Body of pancreas (tissue), 4 donors: ENCODE measurements around the gene ARMC6. TPM values are rescaled to one million over a fixed set of nuclear protein-coding genes. Genes with fewer than 3 reads are reported as not detected.
"Not testable (repeated sequence)": the region's sequence is repeated elsewhere in the genome, so short reads cannot be mapped to it uniquely, and the experiment has no call there.

ENCODE experiments used
- ATAC-seq: fragments of 150-250 bp; one replicate; pipeline ENCODE4 v1.9.1; 2016
- DNase-seq, 4 donors: peaks; one replicate each; pipeline ENCODE4 v3.0.0-alpha.2; 2019
- H3K27ac ChIP-seq, 4 donors: fragments of 200-600 bp; sonication (generic); 1 replicate in 3 of 4; 2 replicates in 1 of 4; pipeline versions ENCODE4 v1.5.1 to v1.6.1; 2016 to 2019; ENCODE audit warnings: mild to moderate bottlenecking in 1 of 4, mixed read lengths in 1 of 4, moderate library complexity in 1 of 4
- H3K27me3 ChIP-seq, 2 donors: fragments of 200-600 bp; sonication (generic); one replicate each; pipeline ENCODE4 v1.6.0; 2016; ENCODE audit warnings: mild to moderate bottlenecking in 1 of 2
- H3K36me3 ChIP-seq, 2 donors: fragments of 200-600 bp; sonication (generic); replicated peaks in 1 of 2; 2 replicates each; pipeline ENCODE4 v1.5.1; 2016; ENCODE audit warnings: low read depth in 2 of 2; ENCODE audit not compliant: insufficient read depth in 1 of 2
- H3K4me1 ChIP-seq: fragments of 200-600 bp; sonication (generic); one replicate; pipeline ENCODE4 v1.6.0; 2016
- H3K4me3 ChIP-seq, 2 donors: fragments of 200-600 bp; sonication (generic); 1 replicate in 1 of 2; 2 replicates in 1 of 2; pipeline ENCODE4 v1.5.1; 2016 to 2019
- H3K9me3 ChIP-seq, 3 donors: fragments of 200-600 bp; sonication (generic); 1 replicate in 2 of 3; 2 replicates in 1 of 3; pipeline ENCODE4 v1.5.1; 2016
- POLR2A ChIP-seq, 3 donors: fragments of 450-650 bp; IDR thresholded peaks; one replicate each; pipeline ENCODE4 v1.6.1; 2016; ENCODE audit warnings: antibody characterized with exemption in 3 of 3, mild to moderate bottlenecking in 2 of 3
- WGBS, 2 donors: methylation state at CpG; one replicate each; pipeline ENCODE4 v1.1.5; 2017; 5-methylcytosine and 5-hydroxymethylcytosine counted together
- intact Hi-C: fragments of 100-400 bp; cut with DNase I; formaldehyde crosslinking; loops from one replicate; pipeline ENCODE4 v1.15.1; 2023
- total RNA-seq, 2 donors: library from RNA; depleted of rRNA; stranded (reverse); fragments of >200 nt; gene quantifications; one replicate each; pipeline ENCODE4 v1.1.0, GENCODE V29; 2016
- TF ChIP-seq, protein P1 (sequence below), 7 experiments: fragments of 450-650 bp in 4 of 7; fragments of 200-600 bp in 3 of 7; sonication (generic) in 3 of 7; IDR thresholded peaks; one replicate each; pipeline ENCODE4 v1.5.1; 2016 to 2019; ENCODE audit warnings: antibody characterized with exemption in 7 of 7

Gene ARMC6
- total RNA-seq, 2 donors from 2014 or later, result 15.6 to 27.7 TPM

DNA sequence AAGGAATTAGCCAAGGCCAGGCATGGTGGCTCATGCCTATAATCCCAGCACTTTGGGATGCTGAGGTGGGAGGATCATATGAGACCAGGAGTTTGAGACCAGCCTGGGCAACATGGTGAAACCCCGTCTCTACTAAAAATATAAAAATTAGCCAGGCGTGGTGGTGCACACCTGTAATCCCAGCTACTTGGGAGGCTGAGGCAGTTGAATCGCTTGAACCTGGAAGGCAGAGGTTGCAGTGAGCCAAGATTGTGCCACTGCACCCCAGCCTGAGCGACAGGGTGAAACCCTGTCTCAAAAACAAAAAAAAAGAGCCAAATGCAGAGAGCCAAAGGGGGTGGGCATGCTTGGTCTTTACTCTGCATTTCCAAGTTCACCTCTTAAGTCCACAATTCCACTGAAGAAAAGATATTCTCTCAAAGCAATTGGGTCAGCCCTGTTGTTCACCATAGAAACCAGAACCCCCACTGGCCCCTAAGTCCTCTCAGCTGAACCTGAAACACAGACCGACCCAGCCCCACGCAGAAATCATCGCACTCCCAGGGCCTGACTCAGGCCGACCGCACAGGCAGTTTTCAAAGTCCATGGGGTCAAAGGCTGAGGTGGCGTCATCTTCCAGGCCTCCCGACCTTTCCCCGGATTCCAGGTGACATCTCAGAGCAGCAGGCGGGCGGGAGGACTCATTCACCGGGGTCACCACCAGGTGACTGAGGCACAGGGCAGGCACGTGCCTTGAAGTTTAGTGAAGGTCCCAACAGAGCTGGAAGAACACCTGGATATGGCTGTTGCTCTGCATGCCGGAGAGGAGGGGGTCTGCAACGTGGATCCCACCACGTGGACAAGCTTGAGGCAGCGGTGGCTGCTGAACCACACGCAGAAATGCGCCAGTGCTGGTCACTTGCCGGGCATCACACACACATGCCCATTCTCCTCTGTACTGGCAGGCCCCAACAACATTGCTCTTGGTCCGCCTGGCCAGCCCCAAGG, 63.5 kb downstream of the ARMC6 start:
- Histone ChIP-seq H3K9me3 (no peaks in the 10 kb centered on the region), H3K4me1 (peaks cover 3% of the 10 kb centered on the region), H3K27ac (no peak overlapping the region), H3K27me3 (no peaks in the 10 kb centered on the region), H3K4me3 (no peak overlapping the region), H3K36me3 (peaks cover 0 to 2% of the 10 kb centered on the region in 2 donors)
- 91 to 94% methylated on average over 24 of the region's 24 CpGs for WGBS, 2 donors
- TF ChIP-seq, protein P1, sequence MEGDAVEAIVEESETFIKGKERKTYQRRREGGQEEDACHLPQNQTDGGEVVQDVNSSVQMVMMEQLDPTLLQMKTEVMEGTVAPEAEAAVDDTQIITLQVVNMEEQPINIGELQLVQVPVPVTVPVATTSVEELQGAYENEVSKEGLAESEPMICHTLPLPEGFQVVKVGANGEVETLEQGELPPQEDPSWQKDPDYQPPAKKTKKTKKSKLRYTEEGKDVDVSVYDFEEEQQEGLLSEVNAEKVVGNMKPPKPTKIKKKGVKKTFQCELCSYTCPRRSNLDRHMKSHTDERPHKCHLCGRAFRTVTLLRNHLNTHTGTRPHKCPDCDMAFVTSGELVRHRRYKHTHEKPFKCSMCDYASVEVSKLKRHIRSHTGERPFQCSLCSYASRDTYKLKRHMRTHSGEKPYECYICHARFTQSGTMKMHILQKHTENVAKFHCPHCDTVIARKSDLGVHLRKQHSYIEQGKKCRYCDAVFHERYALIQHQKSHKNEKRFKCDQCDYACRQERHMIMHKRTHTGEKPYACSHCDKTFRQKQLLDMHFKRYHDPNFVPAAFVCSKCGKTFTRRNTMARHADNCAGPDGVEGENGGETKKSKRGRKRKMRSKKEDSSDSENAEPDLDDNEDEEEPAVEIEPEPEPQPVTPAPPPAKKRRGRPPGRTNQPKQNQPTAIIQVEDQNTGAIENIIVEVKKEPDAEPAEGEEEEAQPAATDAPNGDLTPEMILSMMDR (IDR thresholded peaks at IDR 0.05), result no peak
- no peak for TF ChIP-seq POLR2A (IDR thresholded peaks at IDR 0.05)
- DNase-seq, result no peak
- intact Hi-C loops, result no loop called here
- no peak for ATAC-seq

DNA sequence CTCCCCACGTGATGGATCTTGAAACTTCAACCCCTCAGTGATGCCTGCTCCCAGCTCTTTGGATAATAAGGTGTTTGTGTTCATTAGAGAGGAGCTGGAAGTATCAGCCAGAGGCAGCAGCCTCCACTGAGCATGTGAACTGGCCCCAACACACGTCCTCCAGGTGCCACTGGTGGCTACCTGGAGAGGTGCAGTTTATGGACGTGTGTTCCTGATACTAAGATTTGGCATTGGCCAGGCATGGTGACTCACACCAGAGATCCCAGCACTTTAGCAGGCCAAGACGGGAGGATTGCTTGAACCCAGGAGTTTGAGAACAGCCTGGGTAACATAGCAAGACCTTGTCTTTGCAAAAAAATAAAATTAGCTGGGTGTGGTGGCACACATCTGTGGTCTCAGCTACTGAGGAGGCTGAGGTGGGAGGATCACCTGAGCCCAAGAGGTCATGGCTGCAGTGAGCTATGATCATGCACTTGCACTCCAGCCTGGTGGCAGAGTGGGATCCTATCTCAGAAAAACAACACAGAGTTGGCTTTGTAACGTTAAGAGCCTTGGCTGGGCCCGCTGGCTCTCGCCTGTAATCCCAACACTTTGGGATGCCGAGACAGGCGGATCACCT, 64.8 kb downstream of the ARMC6 start:
- Histone ChIP-seq H3K27ac (no peak overlapping the region), H3K36me3 (peaks cover 0 to 2% of the 10 kb centered on the region in 2 donors), H3K9me3 (no peaks in the 10 kb centered on the region), H3K4me3 (no peak overlapping the region), H3K27me3 (no peaks in the 10 kb centered on the region), H3K4me1 (peaks cover 3% of the 10 kb centered on the region)
- TF ChIP-seq, protein P1 (IDR thresholded peaks at IDR 0.05), result no peak
- no peak for TF ChIP-seq POLR2A (IDR thresholded peaks at IDR 0.05)
- WGBS, 2 donors, result 58 to 76% methylated on average over 2 to 9 of the region's 9 CpGs
- ATAC-seq (no peak), DNase-seq (no peak)
- intact Hi-C loops, result no loop called here

DNA sequence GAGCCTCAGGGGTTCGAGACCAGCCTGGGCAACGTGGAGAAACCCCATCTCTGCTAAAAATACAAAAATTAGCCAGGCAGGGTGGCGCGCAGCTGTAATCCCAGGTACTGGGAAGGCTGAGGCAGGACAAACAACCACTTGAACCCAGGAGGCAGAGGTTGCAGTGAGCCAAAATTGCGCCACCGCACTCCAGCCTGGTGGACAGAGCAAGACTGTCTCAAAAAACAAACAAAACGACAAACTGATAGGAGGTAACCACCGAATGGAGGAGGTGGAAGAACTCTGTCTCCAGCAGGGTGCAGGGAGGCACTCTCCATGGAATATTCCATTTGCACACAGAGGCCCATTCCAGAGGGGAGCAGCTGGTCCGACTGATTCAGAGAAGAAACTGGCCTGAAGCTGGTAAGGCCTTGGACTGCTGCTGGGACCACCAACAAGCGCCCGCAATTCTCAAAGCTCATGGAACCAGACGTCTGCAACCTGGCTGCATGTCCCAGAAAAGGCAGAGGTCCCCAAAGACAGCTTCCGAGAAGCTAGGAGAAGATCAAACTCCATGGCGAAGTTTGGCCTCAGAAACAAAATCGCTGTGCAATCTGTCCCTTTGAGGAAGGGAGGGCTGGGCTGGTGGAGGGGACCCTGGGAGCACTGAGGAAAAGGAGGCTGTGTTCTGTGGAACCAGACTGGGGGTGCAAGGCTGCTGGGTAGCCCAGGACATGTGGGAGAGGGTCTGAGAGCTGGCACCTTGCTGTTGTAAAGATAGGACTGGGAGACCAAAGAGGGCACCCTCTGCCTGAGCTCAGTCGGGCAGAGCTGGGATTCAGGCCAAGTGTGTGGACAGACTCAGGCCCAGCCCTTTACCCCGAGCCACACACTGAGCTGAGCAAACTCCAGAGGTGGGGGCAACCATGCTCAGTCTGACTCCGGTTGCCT, 65.6 kb downstream of the ARMC6 start:
- peaks cover 3% of the 10 kb centered on the region for H3K4me1 ChIP-seq
- no peaks in the 10 kb centered on the region for H3K27me3 ChIP-seq
- intact Hi-C loops, result no loop called here
- WGBS, 2 donors, result 83 to 87% methylated on average over 12 to 17 of the region's 18 CpGs
- no peak overlapping the region for H3K27ac ChIP-seq
- no peak overlapping the region for H3K4me3 ChIP-seq
- TF ChIP-seq, protein P1 (IDR thresholded peaks at IDR 0.05), result no peak
- no peaks in the 10 kb centered on the region for H3K9me3 ChIP-seq
- H3K36me3 ChIP-seq, result peaks cover 0 to 2% of the 10 kb centered on the region in 2 donors
- no peak for ATAC-seq
- no peak for DNase-seq

DNA sequence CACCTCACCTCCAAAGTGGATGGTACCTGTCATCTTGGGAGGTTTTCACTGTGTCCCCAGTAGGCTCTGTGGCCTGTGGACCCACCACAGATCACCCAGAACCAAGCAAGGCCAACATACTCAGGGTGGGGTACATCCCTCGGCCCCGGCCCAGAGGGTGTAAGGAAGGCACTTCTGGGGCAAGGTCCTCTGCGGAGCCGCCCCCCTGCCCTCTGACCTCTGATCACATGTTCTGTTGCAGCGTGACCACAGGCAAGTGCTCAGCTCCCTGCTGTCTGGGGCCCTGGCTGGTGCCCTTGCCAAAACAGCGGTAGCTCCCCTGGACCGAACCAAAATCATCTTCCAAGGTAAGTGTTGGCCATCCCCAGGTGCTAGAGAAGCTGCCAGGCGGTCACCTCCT, 68.1 kb downstream of the ARMC6 start:
- Histone ChIP-seq H3K4me3 (no peak overlapping the region), H3K4me1 (no peaks in the 10 kb centered on the region), H3K9me3 (no peaks in the 10 kb centered on the region), H3K27ac (no peak overlapping the region), H3K27me3 (no peaks in the 10 kb centered on the region), H3K36me3 (peaks cover 0 to 2% of the 10 kb centered on the region in 2 donors)
- ATAC-seq (no peak), DNase-seq (no peak)
- TF ChIP-seq POLR2A (IDR thresholded peaks at IDR 0.05), result no peak
- TF ChIP-seq, protein P1 (IDR thresholded peaks at IDR 0.05), result no peak
- intact Hi-C loops, result no loop called here
- 94 to 100% methylated on average over 3 to 8 of the region's 8 CpGs for WGBS, 2 donors

DNA sequence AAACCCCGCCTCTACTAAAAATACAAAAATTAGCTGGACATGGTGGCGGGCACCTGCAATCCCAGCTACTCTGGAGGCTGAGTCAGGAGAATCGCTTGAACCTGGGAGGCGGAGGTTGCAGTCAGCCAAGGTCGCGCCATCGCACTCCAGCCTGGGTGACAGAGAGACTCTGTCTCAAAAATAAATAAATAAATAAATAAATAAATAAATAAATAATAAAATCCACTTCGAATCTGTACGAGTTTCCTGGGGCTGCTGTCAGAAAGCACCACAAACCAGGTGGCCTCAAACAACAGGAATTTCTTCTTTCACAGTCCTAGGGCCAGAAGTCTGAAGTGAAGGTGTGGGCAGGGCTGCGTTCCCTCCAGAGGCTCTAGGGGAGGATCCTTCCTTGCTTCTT, 69.2 kb downstream of the ARMC6 start:
- H3K27me3 ChIP-seq, H3K4me1 ChIP-seq, H3K36me3 ChIP-seq, H3K27ac ChIP-seq, H3K9me3 ChIP-seq, ATAC-seq, DNase-seq, H3K4me3 ChIP-seq, intact Hi-C loops: not testable (repeated sequence)
- 94 to 97% methylated on average over 10 of the region's 10 CpGs for WGBS, 2 donors
